GM20000 (cell line): ENCODE measurements around the gene FGGY.

Experiments
- DNase-seq: peaks from one replicate; pipeline ENCODE4 v3.0.0; 2012; ENCODE audit warnings: low spot score
- TF ChIP-seq, protein P1 (sequence below): IDR thresholded peaks from 2 replicates; pipeline ENCODE4 v1.5.1; 2012; ENCODE audit warnings: mild to moderate bottlenecking, control low read depth; ENCODE audit errors: extremely low read depth, missing control alignments

Gene FGGY

DNA sequence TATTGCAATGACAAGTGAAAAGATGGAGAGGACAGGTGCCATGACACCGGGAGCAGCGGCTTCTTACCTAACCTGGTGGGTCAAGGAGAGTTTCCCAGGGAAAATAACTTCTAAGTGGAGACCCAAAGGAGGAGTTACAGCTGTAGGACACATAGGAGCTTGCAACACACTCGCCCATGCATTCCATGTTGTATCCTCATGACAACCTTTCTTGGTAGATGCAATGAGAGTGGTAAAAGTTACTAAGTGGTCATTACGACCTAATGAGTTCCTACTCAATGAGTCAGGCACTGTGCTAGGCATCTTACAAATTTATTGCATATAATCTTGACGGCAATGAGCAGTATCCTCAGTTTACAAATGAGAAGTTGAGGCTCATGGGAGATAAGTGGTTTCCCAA lies 398.4 kb downstream of the FGGY start:
- DNase-seq: no peak

DNA sequence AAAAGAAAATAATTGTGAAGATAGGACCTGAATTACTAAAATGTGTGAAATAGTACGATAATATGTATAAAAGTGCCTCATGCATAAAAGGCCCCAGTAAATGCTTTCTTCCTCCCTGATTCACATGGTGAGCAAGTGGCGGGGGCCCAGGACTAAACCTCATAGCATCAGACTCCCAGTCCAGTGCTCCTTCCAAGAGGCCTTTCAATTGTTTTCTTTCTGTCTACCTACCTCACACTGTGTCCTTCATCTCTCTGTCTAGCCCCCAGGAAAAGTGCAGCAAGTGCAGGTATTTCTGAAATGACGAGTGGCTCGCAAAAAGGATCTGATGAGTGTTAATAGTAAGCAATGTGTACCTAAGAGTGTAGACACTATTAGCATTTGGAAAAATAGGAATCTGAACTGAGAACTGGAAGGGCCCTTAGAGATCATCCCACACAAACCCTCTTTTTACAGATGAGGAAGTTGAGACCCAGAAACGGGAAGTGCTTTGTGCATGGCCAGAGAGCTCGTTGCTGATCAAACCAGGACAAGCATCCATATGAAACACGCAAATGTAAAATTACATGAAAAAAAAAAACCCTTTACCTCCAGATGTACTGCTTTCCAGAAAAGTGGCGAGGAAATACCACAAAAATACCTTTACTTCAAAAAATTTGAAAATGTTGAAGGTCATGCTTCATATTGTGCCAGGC lies 399.7 kb downstream of the FGGY start:
- TF ChIP-seq, protein P1, sequence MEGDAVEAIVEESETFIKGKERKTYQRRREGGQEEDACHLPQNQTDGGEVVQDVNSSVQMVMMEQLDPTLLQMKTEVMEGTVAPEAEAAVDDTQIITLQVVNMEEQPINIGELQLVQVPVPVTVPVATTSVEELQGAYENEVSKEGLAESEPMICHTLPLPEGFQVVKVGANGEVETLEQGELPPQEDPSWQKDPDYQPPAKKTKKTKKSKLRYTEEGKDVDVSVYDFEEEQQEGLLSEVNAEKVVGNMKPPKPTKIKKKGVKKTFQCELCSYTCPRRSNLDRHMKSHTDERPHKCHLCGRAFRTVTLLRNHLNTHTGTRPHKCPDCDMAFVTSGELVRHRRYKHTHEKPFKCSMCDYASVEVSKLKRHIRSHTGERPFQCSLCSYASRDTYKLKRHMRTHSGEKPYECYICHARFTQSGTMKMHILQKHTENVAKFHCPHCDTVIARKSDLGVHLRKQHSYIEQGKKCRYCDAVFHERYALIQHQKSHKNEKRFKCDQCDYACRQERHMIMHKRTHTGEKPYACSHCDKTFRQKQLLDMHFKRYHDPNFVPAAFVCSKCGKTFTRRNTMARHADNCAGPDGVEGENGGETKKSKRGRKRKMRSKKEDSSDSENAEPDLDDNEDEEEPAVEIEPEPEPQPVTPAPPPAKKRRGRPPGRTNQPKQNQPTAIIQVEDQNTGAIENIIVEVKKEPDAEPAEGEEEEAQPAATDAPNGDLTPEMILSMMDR: no peak
- DNase-seq: no peak

More for the DNA sequence above, 398.4 kb downstream of the FGGY start:
- TF ChIP-seq, protein P1: no peak

DNA sequence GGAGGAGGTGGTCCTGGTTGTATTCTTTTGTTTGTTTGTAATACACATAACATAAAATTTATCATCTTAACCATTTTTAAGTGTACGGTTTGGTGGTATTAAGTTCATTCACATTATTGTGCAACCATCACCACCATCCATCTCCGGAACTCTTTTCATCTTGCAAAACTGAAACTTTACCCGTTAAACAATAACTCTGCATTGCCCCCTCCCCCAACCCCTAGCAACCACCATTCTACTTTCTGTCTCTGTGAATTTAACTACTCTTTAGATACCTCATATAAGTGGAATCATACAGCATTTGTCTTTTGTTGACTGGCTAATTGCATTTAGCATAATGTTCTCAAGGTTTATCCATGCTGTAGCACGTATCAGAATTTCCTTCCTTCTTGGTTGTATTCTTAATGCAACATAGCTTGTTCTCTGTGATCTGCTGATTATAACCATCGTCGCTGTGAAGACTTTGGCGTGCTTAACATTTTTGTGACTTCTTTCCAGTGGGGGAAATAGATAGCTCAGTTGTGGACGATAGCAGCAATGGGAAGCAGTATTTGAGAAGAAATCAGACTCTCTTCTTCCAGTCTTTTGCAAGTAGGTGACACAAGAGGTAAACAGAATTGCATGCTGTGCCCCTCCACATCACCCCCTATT lies 400.4 kb downstream of the FGGY start:
- DNase-seq: no peak
- TF ChIP-seq, protein P1: no peak

DNA sequence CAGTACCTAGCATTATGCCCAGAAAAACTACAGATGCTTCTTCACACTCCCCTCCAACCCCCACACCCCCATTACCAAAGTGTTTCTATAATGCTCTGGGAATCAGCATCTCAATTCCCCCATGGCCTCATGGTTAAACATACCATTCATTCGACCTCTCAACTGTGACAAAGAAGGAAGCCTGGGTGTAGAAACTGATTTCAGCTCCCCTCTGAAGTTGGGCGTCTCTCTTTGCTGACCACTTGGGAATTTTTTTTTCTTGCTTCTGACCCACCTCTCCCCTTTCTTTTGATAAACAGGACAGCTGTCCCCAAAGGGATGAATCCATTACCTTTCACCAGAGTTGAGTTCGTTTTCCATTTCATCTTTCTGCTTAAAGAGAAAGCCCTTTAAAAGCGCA lies 401.5 kb downstream of the FGGY start:
- no peak for DNase-seq
- TF ChIP-seq, protein P1: no peak

DNA sequence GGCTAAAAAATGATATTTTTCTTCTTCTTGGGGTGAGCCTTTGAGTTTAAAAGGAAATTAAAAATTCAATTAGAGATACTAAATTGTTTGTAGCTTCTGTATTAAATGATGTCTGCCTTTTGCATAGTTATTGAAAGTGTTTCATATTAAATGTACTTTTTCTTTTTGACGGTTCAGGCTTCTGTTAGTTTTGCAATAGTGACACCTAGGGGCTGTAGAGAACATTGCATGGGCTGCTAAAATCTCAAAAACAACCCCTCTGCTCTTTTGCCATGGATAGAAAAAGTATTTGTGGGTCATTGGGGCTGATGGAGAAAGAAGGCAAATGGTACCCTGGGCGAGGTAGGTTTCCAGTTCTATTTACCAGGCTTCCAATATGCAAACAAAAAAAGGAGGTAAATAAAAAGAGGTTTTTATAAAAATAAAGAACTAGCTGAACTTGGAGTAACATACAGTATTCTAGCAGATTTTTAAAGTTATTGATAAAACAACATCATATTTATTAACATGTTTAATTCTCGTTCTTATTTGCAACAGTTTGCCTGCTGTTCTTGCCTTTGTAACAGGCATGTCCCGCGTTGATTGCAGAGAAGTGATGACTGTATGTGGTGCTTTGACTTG lies 402.4 kb downstream of the FGGY start:
- TF ChIP-seq, protein P1: peak; percentile 64

DNA sequence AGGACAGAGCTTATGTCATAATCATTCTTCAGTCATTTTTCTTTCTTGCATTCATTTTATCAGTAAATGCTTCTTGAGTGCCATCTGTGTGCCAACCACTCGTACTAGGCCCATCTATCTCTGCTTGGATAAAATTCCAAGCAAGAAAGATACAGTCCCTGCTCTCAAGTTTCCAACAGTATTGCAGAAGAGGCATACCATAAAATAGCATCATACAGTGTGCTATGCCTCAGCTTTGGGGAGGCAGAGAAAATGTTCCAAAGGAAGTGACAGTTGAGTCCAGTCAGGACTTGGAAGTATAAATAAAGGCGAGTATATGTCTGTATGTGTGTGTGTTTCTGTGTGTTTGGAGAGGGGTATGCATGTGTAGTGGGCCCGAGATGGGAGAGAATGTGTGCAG lies 404.5 kb downstream of the FGGY start:
- TF ChIP-seq, protein P1: no peak

More for the DNA sequence above, 402.4 kb downstream of the FGGY start:
- DNase-seq: peak; percentile 50

More for the DNA sequence above, 404.5 kb downstream of the FGGY start:
- no peak for DNase-seq
